A673 (cell line): ENCODE results near the gene SLC23A2. TPM values are rescaled to one million over a fixed set of nuclear protein-coding genes. Genes with fewer than 3 reads are reported as not detected.

Source experiments
- BruUV-seq: library from RNA; stranded (reverse); fragments of 400-500 nt; replicated peaks from 2 replicates; lab custom pipeline; 2021; lab: Mats Ljungman, UMichigan
- CTCF ChIA-PET: fragments of 300-600 bp; sonication (Branson Sonifier 250); formaldehyde crosslinking; loops from one replicate; lab custom pipeline; 2022; ENCODE audit warnings: antibody characterized with exemption; lab: Charles Lee
- POLR2A ChIA-PET: fragments of 300-600 bp; sonication (Branson Sonifier 250); formaldehyde crosslinking; loops from one replicate; lab custom pipeline; 2022; ENCODE audit warnings: antibody characterized with exemption; ENCODE audit not compliant: low non-redundant PET; lab: Charles Lee
- DNase-seq: peaks from one replicate; pipeline ENCODE4 v3.0.0-alpha.2; 2015; ENCODE audit warnings: low spot score
- H3K27ac ChIP-seq: fragments of 200-600 bp; sonication (generic); 2 replicates; pipeline ENCODE4 v1.5.1; 2016; ENCODE audit warnings: mixed run types, low read depth, mild to moderate bottlenecking, mixed read lengths, antibody characterized with exemption, low read length; ENCODE audit not compliant: poor library complexity, severe bottlenecking
- H3K27me3 ChIP-seq: fragments of 200-600 bp; sonication (generic); replicated peaks from 2 replicates; pipeline ENCODE4 v1.6.1; 2017; ENCODE audit warnings: mixed run types, low read depth, mild to moderate bottlenecking, mixed read lengths, antibody characterized with exemption, low read length; ENCODE audit not compliant: insufficient read depth, poor library complexity
- H3K36me3 ChIP-seq: fragments of 200-600 bp; sonication (generic); 2 replicates; pipeline ENCODE4 v1.6.1; 2016; ENCODE audit warnings: mixed run types, mild to moderate bottlenecking, mixed read lengths, antibody characterized with exemption, low read length; ENCODE audit not compliant: insufficient read depth, poor library complexity, severe bottlenecking
- H3K4me1 ChIP-seq: fragments of 200-600 bp; sonication (generic); 2 replicates; pipeline ENCODE4 v1.6.1; 2017; ENCODE audit warnings: mixed run types, mild to moderate bottlenecking, mixed read lengths, antibody characterized with exemption, low read length; ENCODE audit not compliant: insufficient read depth, poor library complexity, severe bottlenecking
- H3K4me3 ChIP-seq: fragments of 200-600 bp; sonication (generic); 2 replicates; pipeline ENCODE4 v1.5.1; 2016; ENCODE audit warnings: low read depth, mixed run types, mild to moderate bottlenecking, mixed read lengths, low read length; ENCODE audit not compliant: poor library complexity, severe bottlenecking
- H3K9me3 ChIP-seq: fragments of 200-600 bp; sonication (generic); 2 replicates; pipeline ENCODE4 v1.6.1; 2016; ENCODE audit warnings: mixed run types, low read depth, mild to moderate bottlenecking, mixed read lengths, antibody characterized with exemption, low read length; ENCODE audit not compliant: poor library complexity, severe bottlenecking
- CTCF ChIP-seq: fragments of 300-800, 200-600 bp; sonication (generic); conservative IDR thresholded peaks from 2 replicates; pipeline ENCODE4 v1.5.1; 2017; ENCODE audit warnings: low read depth, mild to moderate bottlenecking, antibody characterized with exemption, low read length, moderate library complexity, mixed read lengths
- EZH2 ChIP-seq: fragments of 200-600 bp; sonication (generic); IDR thresholded peaks from 2 replicates; pipeline ENCODE4 v1.6.1; 2017; ENCODE audit warnings: borderline replicate concordance, low read depth, mild to moderate bottlenecking, mixed read lengths, antibody characterized with exemption, low read length; ENCODE audit not compliant: poor library complexity, severe bottlenecking
- intact Hi-C: fragments of 100-400 bp; cut with micrococcal nuclease; formaldehyde crosslinking; loops from one replicate; pipeline ENCODE4 v1.10.0; 2022; ENCODE audit not compliant: unreplicated experiment
- total RNA-seq: library from RNA; stranded (reverse); gene quantifications from 2 replicates; pipeline ENCODE4 v1.2.3, GENCODE V29; 2021

The SLC23A2 gene
- total RNA-seq, 1 experiment from 2014 or later, result 29.4 TPM

- no peaks in the 10 kb centered on the region for H3K9me3 ChIP-seq
- H3K4me3 ChIP-seq, result no peak overlapping the region
- H3K4me1 ChIP-seq, result no peaks in the 10 kb centered on the region
- H3K27ac ChIP-seq, result no peak overlapping the region
- H3K36me3 ChIP-seq, result no peaks in the 10 kb centered on the region
- TF ChIP-seq EZH2 (no peak), CTCF (no peak)
- ChIA-PET CTCF (no interaction called here), POLR2A (no interaction called here)
- no TSS peak for BruUV-seq
- intact Hi-C loops, result no loop called here
- no peaks in the 10 kb centered on the region for H3K27me3 ChIP-seq
- no peak for DNase-seq
Measured at GRCh38 chr20:4829514-4830215, 171.6 kb downstream of the SLC23A2 start.

- intact Hi-C loops, result no loop called here
- H3K27ac ChIP-seq, result no peak overlapping the region
- H3K9me3 ChIP-seq, result no peaks in the 10 kb centered on the region
- H3K36me3 ChIP-seq, result no peaks in the 10 kb centered on the region
- no peaks in the 10 kb centered on the region for H3K4me1 ChIP-seq
- POLR2A ChIA-PET, result interaction anchor here (0.7 kb wide), 1 partner anchor 340 kb away, joined by 6 read pairs; no protein-coding TSS in a partner anchor
- CTCF ChIA-PET, result no interaction called here
- H3K27me3 ChIP-seq, result no peaks in the 10 kb centered on the region
- H3K4me3 ChIP-seq, result no peak overlapping the region
- BruUV-seq, result no TSS peak
- no peak for TF ChIP-seq EZH2
- TF ChIP-seq CTCF, result no peak
- no peak for DNase-seq
Measured at GRCh38 chr20:4828830-4829513, 172.3 kb downstream of the SLC23A2 start.

GRCh38 chr20:4821590-4821989 lies 179.7 kb downstream of the SLC23A2 start:
- POLR2A ChIA-PET, result no interaction called here
- no TSS peak for BruUV-seq
- no peak overlapping the region for H3K27ac ChIP-seq
- H3K4me1 ChIP-seq, result no peaks in the 10 kb centered on the region
- peaks cover 7% of the 10 kb centered on the region for H3K27me3 ChIP-seq
- H3K9me3 ChIP-seq, result no peaks in the 10 kb centered on the region
- CTCF ChIA-PET, result no interaction called here
- no peak overlapping the region for H3K4me3 ChIP-seq
- TF ChIP-seq EZH2 (no peak), CTCF (no peak)
- no peaks in the 10 kb centered on the region for H3K36me3 ChIP-seq
- no peak for DNase-seq
- intact Hi-C loops, result no loop called here
